Heart left ventricle (tissue), 16 donors: Measurements from ENCODE around the gene NDUFAF8. TPM values are rescaled to one million over a fixed set of nuclear protein-coding genes. Genes with fewer than 3 reads are reported as not detected.
A peak's percentile ranks its signal among the peaks of the same experiment; 100 is the strongest.

ENCODE experiments used
- ATAC-seq, 4 donors: fragments of 200-7000 bp; cut with Tn5 transposase; one replicate each; pipeline ENCODE4 v1.9.1; 2020 to 2022; ENCODE audit warnings: moderate library complexity in 4 of 4, mild to moderate bottlenecking in 3 of 4, moderate number of reproducible peaks in 1 of 4
- DNase-seq, 5 donors: peaks; one replicate each; pipeline ENCODE4 v3.0.0-alpha.2; 2020
- H3K27ac ChIP-seq, 12 donors: fragments of 200-600 bp; sonication (generic) in 4 of 12; one replicate each; pipeline versions ENCODE4 v1.5.0 to v1.8.0; 2016 to 2022; ENCODE audit warnings: mild to moderate bottlenecking in 2 of 12
- H3K27me3 ChIP-seq, 9 donors: fragments of 200-600 bp; sonication (generic) in 2 of 9; one replicate each; pipeline versions ENCODE4 v1.5.1 to v1.8.0; 2016 to 2022; ENCODE audit warnings: mild to moderate bottlenecking in 3 of 9
- H3K36me3 ChIP-seq, 9 donors: fragments of 200-600 bp; sonication (generic) in 2 of 9; one replicate each; pipeline versions ENCODE4 v1.5.0 to v1.8.0; 2018 to 2022; ENCODE audit warnings: mild to moderate bottlenecking in 2 of 9
- H3K4me1 ChIP-seq, 12 donors: fragments of 200-600 bp; sonication (generic) in 4 of 12; one replicate each; pipeline versions ENCODE4 v1.5.0 to v1.8.0; 2016 to 2022; ENCODE audit warnings: mild to moderate bottlenecking in 3 of 12
- H3K4me3 ChIP-seq, 12 donors: fragments of 200-600 bp; sonication (generic) in 4 of 12; one replicate each; pipeline versions ENCODE4 v1.5.0 to v1.8.0; 2017 to 2022; ENCODE audit warnings: mild to moderate bottlenecking in 9 of 12, moderate library complexity in 4 of 12
- H3K9me3 ChIP-seq, 12 donors: fragments of 200-600 bp; sonication (generic) in 4 of 12; one replicate each; pipeline versions ENCODE4 v1.5.0 to v1.8.0; 2016 to 2022; ENCODE audit warnings: mild to moderate bottlenecking in 1 of 12
- CTCF ChIP-seq, 12 donors: fragments of 200-600 bp; sonication (generic) in 4 of 12; IDR thresholded peaks; one replicate each; pipeline versions ENCODE4 v1.5.0 to v1.8.0; 2018 to 2022; ENCODE audit warnings: antibody characterized with exemption in 12 of 12, mild to moderate bottlenecking in 5 of 12
- POLR2A ChIP-seq, 2 donors: fragments of 450-650 bp; IDR thresholded peaks; one replicate each; pipeline ENCODE4 v1.6.1; 2017; ENCODE audit warnings: antibody characterized with exemption in 2 of 2, mild to moderate bottlenecking in 2 of 2, moderate library complexity in 2 of 2
- WGBS, 4 donors: extraction: QIAGEN DNeasy Blood & Tissue Kit in 2 of 4; methylation state at CpG; one replicate each; pipeline versions ENCODE4 v1.1.5 to v1.1.7; 2013 to 2018; 5-methylcytosine and 5-hydroxymethylcytosine counted together
- intact Hi-C, 10 donors: fragments of 100-400 bp; cut with DNase I; formaldehyde crosslinking; loops; one replicate each; pipeline versions ENCODE4 v1.11.1 to v1.14.2; 2022
- polyA plus RNA-seq, 2 donors: library from polyadenylated mRNA; stranded (reverse); fragments of 200-250 nt; gene quantifications; one replicate each; pipeline ENCODE4 v1.2.3, GENCODE V29; 2013
- total RNA-seq, 9 donors: library from RNA; depleted of rRNA in 2 of 9; stranded (reverse); fragments of >200 nt in 2 of 9; fragmentation: NEBNext Ultra II Directional in 3 of 9; extraction: Animal tissue kit (Norgen Biotek cat#: 25700) in 3 of 9; gene quantifications; one replicate each; pipeline versions ENCODE4 v1.1.0 to v1.2.4, GENCODE V29; 2016 to 2023
- donor health status: ischemic (EF 13 %, LVEDD 7.1; RV severe dilation, severe dysfunction).
- donor health status: healthy with polysubstance abuse.
- donor health status: DM: no; HTN: yes; CAD: no.
- donor health status: DM: no; HTN: no; CAD: no.
- donor health status: ischemic (EF 25% LVEDD 6.9; RV normal size, moderate dysfunction).
- donor health status: ischemic (EF 25% LVEDD 5.7; RV mildly dilated, moderate dysfunction).
- donor health status: healthy.
- donor health status: DM: yes; HTN: yes; CAD: no.
- donor health status: ischemic (EF 35%, LVEDD 5.7; RV mildly dilated, moderate dysfunction).
- donor health status: nonischemic (EF 11% LVEDD 7.7; RV severe dilation, severe dysfunction).
- donor health status: DM: yes; HTN: yes; CAD: no.
- donor health status: PGD.
- donor health status: ischemic (EF 29% LVEDD 5.4; RV normal size, mild dysfunction).
- donor health status: nonischemic (EF 23%, LVEDD 6.1; RV moderate dilation, normal function).

The NDUFAF8 gene
- total and polyA plus RNA-seq, 11 donors, result 26.7 to 77.1 (median 50.2) TPM

GRCh38 chr17:81235822-81236740, 3.0 kb upstream of the NDUFAF8 start:
- intact Hi-C loops, result loop anchor here in 1 of 10 donors (10.0 kb wide), 1 partner anchor 221 kb away; no protein-coding TSS in a partner anchor
- Histone ChIP-seq H3K4me1 (peaks cover 5 to 37% (median 23%) of the 10 kb centered on the region in 12 donors), H3K4me3 (no peak overlapping the region), H3K9me3 (no peaks in the 10 kb centered on the region), H3K27me3 (no peaks in the 10 kb centered on the region), H3K36me3 (peaks cover 0 to 40% (median 13%) of the 10 kb centered on the region in 9 donors), H3K27ac (no peak overlapping the region)
- TF ChIP-seq POLR2A (IDR thresholded peaks at IDR 0.05) (no peak), CTCF (IDR thresholded peaks at IDR 0.05) (no peak)
- WGBS, 4 donors, result 89 to 91% (median 91%) methylated on average over 24 to 32 of the region's 32 CpGs
- DNase-seq (peak in 1 of 5 donors; percentile 22), ATAC-seq (no peak)

GRCh38 chr17:81236784-81237183, 2.3 kb upstream of the NDUFAF8 start:
- H3K27ac ChIP-seq, result no peak overlapping the region
- WGBS, 4 donors, result 91 to 98% (median 93%) methylated on average over 10 to 21 of the region's 21 CpGs
- H3K4me3 ChIP-seq, result no peak overlapping the region
- peaks cover 0 to 37% (median 13%) of the 10 kb centered on the region in 9 donors for H3K36me3 ChIP-seq
- DNase-seq (no peak), ATAC-seq (no peak)
- intact Hi-C loops, result loop anchor here in 1 of 10 donors (10.0 kb wide), 1 partner anchor 222 kb away; no protein-coding TSS in a partner anchor
- no peaks in the 10 kb centered on the region for H3K27me3 ChIP-seq
- H3K9me3 ChIP-seq, result no peaks in the 10 kb centered on the region
- H3K4me1 ChIP-seq, result peaks cover 5 to 37% (median 25%) of the 10 kb centered on the region in 12 donors
- TF ChIP-seq CTCF (IDR thresholded peaks at IDR 0.05) (no peak), POLR2A (IDR thresholded peaks at IDR 0.05) (no peak)

- Histone ChIP-seq H3K27me3 (no peaks in the 10 kb centered on the region), H3K4me1 (peaks cover 5 to 39% (median 25%) of the 10 kb centered on the region in 12 donors), H3K4me3 (peak overlapping the region; percentile 82 to 100 (median 92)), H3K9me3 (no peaks in the 10 kb centered on the region), H3K36me3 (peaks cover 0 to 27% (median 7%) of the 10 kb centered on the region in 9 donors), H3K27ac (peak overlapping the region in 4 of 12 donors; percentile 57 to 93 (median 84))
- TF ChIP-seq POLR2A (IDR thresholded peaks at IDR 0.05) (no peak), CTCF (IDR thresholded peaks at IDR 0.05) (no peak)
- DNase-seq, result no peak
- no peak for ATAC-seq
- intact Hi-C loops, result loop anchor here in 1 of 10 donors (10.0 kb wide), 1 partner anchor 223 kb away; no protein-coding TSS in a partner anchor
- WGBS, 4 donors, result 53 to 63% (median 56%) methylated on average over 34 to 36 of the region's 36 CpGs
Measured at GRCh38 chr17:81237591-81238489, 1.3 kb upstream of the NDUFAF8 start.
